H1 (cell line): ENCODE measurements around the gene ANP32B. TPM values are rescaled to one million over a fixed set of nuclear protein-coding genes. Genes with fewer than 3 reads are reported as not detected.

Source experiments
- CEBPB ChIP-seq: IDR thresholded peaks from 2 replicates; pipeline ENCODE4 v1.6.1; 2012; ENCODE audit warnings: low read depth, low read length
- NRF1 ChIP-seq: IDR thresholded peaks from 2 replicates; pipeline ENCODE4 v1.6.1; 2011; ENCODE audit warnings: mild to moderate bottlenecking, low read depth, low read length, improper control_type of control experiment
- POU5F1 ChIP-seq: IDR thresholded peaks from 2 replicates; pipeline ENCODE4 v1.6.1; 2011; ENCODE audit warnings: low read depth, mild to moderate bottlenecking, low read length, moderate library complexity
- RNF2 ChIP-seq: fragments of 200-900, 300-1000 bp; sonication (generic); IDR thresholded peaks from 2 replicates; pipeline ENCODE4 v1.7.1; 2016; ENCODE audit warnings: borderline replicate concordance, low read depth, mild to moderate bottlenecking, antibody characterized with exemption, low read length; ENCODE audit not compliant: poor library complexity, severe bottlenecking; ENCODE audit errors: missing control alignments
- TAF7 ChIP-seq: optimal IDR thresholded peaks from 2 replicates; pipeline ENCODE3; 2011; ENCODE audit warnings: low read depth, mild to moderate bottlenecking, inconsistent platforms, low read length, moderate library complexity, borderline replicate concordance
- TBP ChIP-seq: IDR thresholded peaks from 2 replicates; pipeline ENCODE4 v1.6.1; 2011; ENCODE audit warnings: low read depth, low read length, improper control_type of control experiment
- polyA plus RNA-seq, 7 experiments: library from polyadenylated mRNA; depleted of rRNA in 3 of 7; stranded (reverse) in 5 of 7; unstranded in 2 of 7; fragments of >200 nt in 5 of 7; fragments of 200-250 nt in 2 of 7; gene quantifications; 1 replicate in 5 of 7; 2 replicates in 1 of 7; 4 replicates in 1 of 7; pipeline versions ENCODE4 v1.2.1 to v1.2.3, GENCODE V29; 2011 to 2013; ENCODE audit warnings: missing spikeins in 2 of 7, mixed read lengths in 2 of 7
- total RNA-seq: library from RNA; stranded (reverse); fragmentation: NEBNext Ultra II Directional; extraction: Animal tissue kit (Norgen Biotek cat#: 25700); gene quantifications from 2 replicates; pipeline ENCODE4 v1.2.1, GENCODE V29; 2021
- TF ChIP-seq, protein P1 (sequence below): fragments of 300-600 bp; sonication (generic); IDR thresholded peaks from 2 replicates; pipeline ENCODE4 v1.7.1; 2012; ENCODE audit warnings: low read length, moderate library complexity, mild to moderate bottlenecking, inconsistent platforms; ENCODE audit not compliant: insufficient replicate concordance

ANP32B gene
- total and polyA plus RNA-seq, 2 of the 8 experiments (the other 6 are each of a cell fraction or from before 2014, with no cell fraction given) = 7.6 to 88.1 TPM

DNA sequence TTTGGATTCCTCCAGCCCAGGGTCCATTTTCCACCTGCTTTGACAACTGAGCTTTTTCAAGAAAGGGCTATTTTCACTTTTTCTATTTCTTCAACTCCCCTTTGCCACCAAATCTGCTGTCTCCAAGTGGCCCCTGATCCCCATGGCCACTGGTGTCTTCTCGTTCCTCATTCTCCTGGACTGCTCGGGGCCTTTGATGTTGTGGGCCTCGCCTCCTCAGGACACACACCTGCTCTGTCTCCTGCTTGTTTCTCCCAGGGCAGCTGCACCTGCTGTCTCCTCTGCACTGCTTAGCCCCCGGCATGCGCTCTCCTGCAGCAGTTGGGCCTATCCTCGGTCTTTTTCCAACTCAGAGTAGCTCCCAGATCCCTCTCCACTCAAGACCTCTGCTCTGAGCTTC, 57.1 kb downstream of the ANP32B start (continued):
- TF ChIP-seq, protein P1, sequence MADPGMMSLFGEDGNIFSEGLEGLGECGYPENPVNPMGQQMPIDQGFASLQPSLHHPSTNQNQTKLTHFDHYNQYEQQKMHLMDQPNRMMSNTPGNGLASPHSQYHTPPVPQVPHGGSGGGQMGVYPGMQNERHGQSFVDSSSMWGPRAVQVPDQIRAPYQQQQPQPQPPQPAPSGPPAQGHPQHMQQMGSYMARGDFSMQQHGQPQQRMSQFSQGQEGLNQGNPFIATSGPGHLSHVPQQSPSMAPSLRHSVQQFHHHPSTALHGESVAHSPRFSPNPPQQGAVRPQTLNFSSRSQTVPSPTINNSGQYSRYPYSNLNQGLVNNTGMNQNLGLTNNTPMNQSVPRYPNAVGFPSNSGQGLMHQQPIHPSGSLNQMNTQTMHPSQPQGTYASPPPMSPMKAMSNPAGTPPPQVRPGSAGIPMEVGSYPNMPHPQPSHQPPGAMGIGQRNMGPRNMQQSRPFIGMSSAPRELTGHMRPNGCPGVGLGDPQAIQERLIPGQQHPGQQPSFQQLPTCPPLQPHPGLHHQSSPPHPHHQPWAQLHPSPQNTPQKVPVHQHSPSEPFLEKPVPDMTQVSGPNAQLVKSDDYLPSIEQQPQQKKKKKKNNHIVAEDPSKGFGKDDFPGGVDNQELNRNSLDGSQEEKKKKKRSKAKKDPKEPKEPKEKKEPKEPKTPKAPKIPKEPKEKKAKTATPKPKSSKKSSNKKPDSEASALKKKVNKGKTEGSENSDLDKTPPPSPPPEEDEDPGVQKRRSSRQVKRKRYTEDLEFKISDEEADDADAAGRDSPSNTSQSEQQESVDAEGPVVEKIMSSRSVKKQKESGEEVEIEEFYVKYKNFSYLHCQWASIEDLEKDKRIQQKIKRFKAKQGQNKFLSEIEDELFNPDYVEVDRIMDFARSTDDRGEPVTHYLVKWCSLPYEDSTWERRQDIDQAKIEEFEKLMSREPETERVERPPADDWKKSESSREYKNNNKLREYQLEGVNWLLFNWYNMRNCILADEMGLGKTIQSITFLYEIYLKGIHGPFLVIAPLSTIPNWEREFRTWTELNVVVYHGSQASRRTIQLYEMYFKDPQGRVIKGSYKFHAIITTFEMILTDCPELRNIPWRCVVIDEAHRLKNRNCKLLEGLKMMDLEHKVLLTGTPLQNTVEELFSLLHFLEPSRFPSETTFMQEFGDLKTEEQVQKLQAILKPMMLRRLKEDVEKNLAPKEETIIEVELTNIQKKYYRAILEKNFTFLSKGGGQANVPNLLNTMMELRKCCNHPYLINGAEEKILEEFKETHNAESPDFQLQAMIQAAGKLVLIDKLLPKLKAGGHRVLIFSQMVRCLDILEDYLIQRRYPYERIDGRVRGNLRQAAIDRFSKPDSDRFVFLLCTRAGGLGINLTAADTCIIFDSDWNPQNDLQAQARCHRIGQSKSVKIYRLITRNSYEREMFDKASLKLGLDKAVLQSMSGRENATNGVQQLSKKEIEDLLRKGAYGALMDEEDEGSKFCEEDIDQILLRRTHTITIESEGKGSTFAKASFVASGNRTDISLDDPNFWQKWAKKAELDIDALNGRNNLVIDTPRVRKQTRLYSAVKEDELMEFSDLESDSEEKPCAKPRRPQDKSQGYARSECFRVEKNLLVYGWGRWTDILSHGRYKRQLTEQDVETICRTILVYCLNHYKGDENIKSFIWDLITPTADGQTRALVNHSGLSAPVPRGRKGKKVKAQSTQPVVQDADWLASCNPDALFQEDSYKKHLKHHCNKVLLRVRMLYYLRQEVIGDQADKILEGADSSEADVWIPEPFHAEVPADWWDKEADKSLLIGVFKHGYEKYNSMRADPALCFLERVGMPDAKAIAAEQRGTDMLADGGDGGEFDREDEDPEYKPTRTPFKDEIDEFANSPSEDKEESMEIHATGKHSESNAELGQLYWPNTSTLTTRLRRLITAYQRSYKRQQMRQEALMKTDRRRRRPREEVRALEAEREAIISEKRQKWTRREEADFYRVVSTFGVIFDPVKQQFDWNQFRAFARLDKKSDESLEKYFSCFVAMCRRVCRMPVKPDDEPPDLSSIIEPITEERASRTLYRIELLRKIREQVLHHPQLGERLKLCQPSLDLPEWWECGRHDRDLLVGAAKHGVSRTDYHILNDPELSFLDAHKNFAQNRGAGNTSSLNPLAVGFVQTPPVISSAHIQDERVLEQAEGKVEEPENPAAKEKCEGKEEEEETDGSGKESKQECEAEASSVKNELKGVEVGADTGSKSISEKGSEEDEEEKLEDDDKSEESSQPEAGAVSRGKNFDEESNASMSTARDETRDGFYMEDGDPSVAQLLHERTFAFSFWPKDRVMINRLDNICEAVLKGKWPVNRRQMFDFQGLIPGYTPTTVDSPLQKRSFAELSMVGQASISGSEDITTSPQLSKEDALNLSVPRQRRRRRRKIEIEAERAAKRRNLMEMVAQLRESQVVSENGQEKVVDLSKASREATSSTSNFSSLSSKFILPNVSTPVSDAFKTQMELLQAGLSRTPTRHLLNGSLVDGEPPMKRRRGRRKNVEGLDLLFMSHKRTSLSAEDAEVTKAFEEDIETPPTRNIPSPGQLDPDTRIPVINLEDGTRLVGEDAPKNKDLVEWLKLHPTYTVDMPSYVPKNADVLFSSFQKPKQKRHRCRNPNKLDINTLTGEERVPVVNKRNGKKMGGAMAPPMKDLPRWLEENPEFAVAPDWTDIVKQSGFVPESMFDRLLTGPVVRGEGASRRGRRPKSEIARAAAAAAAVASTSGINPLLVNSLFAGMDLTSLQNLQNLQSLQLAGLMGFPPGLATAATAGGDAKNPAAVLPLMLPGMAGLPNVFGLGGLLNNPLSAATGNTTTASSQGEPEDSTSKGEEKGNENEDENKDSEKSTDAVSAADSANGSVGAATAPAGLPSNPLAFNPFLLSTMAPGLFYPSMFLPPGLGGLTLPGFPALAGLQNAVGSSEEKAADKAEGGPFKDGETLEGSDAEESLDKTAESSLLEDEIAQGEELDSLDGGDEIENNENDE = no peak
- TF ChIP-seq RNF2 = no peak
- TF ChIP-seq TAF7 = no peak
- no peak for TF ChIP-seq POU5F1
- TF ChIP-seq CEBPB = no peak
- TF ChIP-seq TBP = no peak
- no peak for TF ChIP-seq NRF1
